ENCODE results near the gene RBM20. TPM values are rescaled to one million over a fixed set of nuclear protein-coding genes. Genes with fewer than 3 reads are reported as not detected.
"Not testable (repeated sequence)": the region's sequence is repeated elsewhere in the genome, so short reads cannot be mapped to it uniquely, and the experiment has no call there.

RBM20 gene
- total RNA-seq, 1 experiment from 2014 or later, result 0.06 TPM

- no peak for DNase-seq (ENCODE audit: low read depth)
Observed at GRCh38 chr10:110648692-110649346, 4.7 kb downstream of the RBM20 start.

DNA sequence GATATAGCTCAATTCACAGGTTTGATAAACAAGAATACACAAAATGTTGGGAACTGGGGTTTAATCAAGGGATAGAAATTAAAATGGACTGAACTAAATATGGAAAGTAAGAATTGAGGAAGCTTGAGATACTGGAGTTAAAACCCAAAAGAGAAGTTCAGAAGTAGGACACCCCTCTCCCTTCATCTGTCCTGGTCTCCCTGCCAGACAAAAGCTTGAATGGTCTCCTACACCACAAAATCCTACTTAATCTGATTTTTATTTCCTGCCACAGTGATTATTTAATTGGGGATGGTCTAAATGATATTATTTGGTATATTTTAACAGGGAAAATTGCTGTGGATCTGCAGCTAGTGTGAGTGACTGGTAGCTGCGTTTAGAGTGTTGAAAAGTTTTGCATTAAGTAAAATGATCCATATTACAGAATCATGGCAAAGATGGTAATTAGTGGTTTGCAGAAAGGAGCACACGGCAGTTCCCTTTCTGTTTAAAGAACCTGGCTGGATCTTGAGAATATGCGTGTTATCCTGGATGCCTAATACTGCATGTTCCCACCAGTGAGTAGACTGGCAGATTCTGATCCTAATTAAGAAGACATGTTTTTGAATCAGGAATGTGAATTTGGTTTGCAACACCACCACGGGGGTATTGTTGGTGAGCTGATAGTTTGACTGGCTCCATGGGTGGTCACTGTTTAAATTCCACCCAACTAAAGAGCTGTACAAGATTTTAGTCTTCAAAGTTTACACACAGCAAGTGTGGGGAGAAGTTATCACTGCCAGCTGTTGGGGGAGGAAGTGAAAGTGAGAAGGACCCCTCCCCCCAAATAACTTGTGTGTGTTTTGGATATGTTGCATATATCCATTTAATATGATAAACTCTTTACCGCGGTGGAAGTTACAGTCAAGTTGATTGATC is 5.5 kb downstream of the RBM20 start:
- no peak for DNase-seq (ENCODE audit: low read depth)

DNA sequence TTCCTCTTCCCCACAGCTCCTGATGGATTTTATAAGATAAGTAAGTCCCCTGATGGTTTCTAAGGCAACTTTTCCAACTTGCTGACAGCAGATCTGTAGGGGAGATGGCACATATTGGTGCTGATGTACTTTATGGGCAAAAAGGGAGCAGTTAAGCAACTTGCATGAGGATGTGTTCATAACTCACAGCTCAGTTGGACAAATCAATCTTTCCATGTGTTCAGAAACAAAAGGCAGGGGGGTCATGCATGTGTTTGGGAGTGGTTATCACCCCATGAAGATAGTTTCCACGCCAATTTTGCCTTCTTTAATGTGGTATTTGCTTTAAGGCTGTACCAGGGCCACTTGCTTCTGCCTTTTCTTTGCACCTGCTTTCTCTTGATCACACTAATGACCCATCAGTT is 6.1 kb downstream of the RBM20 start:
- DNase-seq (ENCODE audit: low read depth), result no peak

GRCh38 chr10:110651044-110651958 is 7.2 kb downstream of the RBM20 start:
- peak; percentile 84 for DNase-seq (ENCODE audit: low read depth)

DNA sequence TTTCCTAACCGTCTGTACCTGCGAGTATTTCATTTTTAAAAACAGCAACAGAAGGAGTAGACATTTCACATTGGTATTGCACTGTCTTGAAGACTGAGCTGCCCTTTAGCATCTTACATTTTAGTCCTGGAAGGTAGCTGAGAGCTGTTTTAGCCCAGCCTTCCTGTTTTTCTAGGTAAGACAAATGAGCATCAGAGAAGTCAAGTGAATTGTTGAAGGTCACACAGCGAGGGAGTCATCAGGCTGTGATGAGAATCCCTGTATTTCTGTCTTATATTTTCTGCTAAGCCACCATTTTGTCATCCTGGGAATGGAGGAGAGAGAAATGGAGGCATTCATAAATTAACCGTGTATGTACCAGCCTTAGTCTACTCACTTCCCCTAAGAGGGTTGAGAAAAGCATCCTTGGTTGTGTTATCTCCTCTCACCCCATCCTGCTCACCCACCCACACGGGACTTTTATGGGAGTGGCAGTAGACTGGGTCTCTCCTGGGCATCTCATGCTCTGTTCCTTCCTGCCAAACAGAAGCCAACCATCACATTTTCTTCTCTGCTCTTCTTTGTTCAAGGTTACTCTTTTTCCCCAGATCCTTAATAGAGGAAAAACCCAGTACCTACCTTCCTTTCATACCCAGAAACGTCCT is 8.5 kb downstream of the RBM20 start:
- DNase-seq (ENCODE audit: low read depth), result no peak

GRCh38 chr10:110655320-110655719 is 11.2 kb downstream of the RBM20 start:
- DNase-seq (ENCODE audit: low read depth), result no peak

DNA sequence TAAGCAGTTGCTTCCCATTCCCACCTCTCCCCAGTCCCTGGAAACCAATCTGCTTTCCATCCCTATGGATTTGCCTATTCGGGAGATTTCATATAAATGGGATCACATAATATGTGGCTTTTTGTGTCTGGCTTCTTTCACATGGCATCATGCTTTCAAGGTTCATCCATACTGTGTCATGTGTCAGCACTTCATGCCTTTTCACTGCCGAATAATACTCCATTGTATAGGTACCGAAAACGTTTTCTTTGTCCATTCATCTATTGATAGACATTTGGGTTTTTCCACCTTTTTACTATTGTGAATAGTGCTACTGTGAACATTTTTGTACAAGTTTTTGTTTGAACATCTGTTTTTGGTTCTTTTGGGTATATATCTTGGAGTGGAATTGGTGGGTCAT is 12.5 kb downstream of the RBM20 start:
- DNase-seq (ENCODE audit: low read depth), result no peak

DNA sequence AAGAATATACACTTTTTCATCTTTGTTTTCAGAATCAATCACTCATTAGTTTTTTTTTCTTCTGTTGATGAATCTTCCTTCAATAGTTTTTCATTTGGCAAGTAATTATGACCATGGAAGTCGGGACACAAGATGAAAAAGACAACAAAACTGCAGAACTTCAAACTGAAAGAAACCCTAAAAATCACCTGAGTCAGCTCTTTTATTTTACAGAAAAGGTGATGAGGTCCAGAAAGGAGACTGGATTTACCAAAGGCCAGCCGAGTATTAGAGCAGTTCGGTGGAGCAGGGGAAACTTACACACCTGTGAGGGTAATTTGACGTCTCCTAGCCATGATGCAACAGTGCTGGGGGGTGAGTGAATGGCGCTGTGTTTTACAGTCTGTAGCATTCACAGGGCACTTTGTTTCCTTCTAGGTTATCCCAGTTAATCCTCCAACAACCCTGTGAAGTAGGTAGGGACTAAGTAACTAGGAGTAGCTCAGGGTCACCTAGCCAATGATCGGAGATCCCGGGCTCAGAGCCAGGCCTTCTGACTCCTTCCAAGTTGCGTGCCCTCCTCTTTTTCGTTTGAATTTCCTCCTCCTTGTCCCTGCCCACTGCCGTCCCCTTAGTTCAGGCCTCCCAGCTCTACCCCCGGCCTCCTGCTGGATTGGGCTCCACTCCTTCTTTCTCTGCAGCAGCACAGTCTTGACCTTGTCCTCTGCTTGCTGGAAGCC is 14.0 kb downstream of the RBM20 start:
- DNase-seq (ENCODE audit: low read depth), result no peak

GRCh38 chr10:110659558-110659957 is 15.4 kb downstream of the RBM20 start:
- no peak for DNase-seq (ENCODE audit: low read depth)

- not testable (repeated sequence) for DNase-seq (ENCODE audit: low read depth)
Observed at GRCh38 chr10:110660289-110660688, 16.2 kb downstream of the RBM20 start.

GRCh38 chr10:110661292-110661691 is 17.2 kb downstream of the RBM20 start:
- DNase-seq (ENCODE audit: low read depth), result no peak

DNA sequence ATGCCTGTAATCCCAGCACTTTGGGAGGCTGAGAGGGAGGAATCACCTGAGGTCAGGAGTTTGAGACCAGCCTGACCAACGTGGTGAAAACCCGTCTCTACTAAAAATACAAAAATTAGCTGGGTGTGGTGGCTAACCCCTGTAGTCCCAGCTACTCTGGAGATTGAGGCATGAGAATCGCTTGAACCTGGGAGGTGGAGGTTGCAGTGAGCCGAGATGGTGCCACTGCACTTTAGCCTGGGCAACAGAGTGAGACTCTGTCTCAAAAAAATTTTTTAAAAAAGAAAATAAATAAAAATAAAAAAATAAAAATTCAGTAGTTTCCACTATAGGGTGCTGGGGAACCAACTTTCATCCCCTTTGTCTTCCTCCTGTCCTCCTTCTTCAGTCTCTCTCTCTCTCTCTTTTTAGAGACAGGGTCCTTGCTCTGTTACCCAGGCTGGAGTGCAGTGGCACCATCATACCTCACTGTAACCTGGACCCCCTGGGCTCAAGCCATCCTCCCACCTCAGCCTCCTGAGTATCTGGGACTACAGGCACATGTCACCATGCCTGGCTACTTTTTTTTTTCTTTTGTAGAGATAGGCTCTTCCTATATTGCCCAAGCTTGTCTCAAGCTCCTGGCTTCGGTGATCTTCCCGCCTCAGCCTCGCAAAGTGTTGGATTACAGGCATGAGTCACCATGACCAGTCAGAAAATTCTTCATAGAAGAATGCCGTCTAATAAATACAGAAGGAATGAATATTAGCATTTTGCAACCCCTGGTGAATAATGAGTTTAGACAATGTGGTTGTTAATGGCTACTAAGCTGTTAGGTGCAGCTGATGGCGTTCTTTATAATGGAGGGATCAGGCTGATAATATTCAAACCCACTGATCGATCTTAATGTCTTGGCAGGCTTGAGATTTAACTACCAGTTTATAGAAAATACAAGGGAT is 20.6 kb downstream of the RBM20 start:
- DNase-seq (ENCODE audit: low read depth), result peak; percentile 83

DNA sequence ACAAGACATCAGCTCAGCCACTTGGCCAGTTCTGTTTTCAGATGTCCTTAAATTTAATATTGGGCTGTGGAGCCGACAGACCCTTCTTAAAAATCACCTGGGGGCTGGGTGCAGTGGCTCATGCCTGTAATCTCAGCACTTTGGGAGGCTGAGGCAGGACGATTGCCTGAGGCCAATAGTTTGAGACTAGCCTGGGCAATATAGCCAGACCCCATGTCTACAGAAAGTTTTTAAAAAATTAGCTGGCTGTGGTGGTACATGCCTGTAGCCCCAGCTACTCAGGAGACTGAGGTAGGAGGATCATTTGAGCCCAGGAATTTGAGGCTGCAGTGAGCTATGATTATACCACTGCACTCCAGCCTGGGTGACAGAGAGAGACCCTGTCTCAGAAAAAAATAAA is 22.1 kb downstream of the RBM20 start:
- DNase-seq (ENCODE audit: low read depth), result not testable (repeated sequence)

- DNase-seq (ENCODE audit: low read depth), result no peak
Observed at GRCh38 chr10:110666673-110667072, 22.5 kb downstream of the RBM20 start.

GRCh38 chr10:110667620-110668343 is 23.6 kb downstream of the RBM20 start:
- DNase-seq (ENCODE audit: low read depth), result no peak

- no peak for DNase-seq (ENCODE audit: low read depth)
Observed at GRCh38 chr10:110668443-110668842, 24.3 kb downstream of the RBM20 start.

GRCh38 chr10:110670335-110670734 is 26.2 kb downstream of the RBM20 start:
- DNase-seq (ENCODE audit: low read depth), result no peak

GRCh38 chr10:110671788-110672579 is 27.8 kb downstream of the RBM20 start:
- peak; percentile 69 for DNase-seq (ENCODE audit: low read depth)
